ENCODE results near the gene CHRDL2. TPM values are rescaled to one million over a fixed set of nuclear protein-coding genes. Genes with fewer than 3 reads are reported as not detected.

Gene CHRDL2
- total RNA-seq, 1 experiment from 2014 or later: not detected

GRCh38 chr11:74746868-74747267, 15.6 kb upstream of the CHRDL2 start:
- Mint-ChIP-seq H3K9me3 (ENCODE audit: low read depth, unreplicated experiment) (no peaks in the 10 kb centered on the region), H3K4me1 (ENCODE audit: low read depth, unreplicated experiment) (peaks cover 21% of the 10 kb centered on the region), H3K27ac (ENCODE audit: unreplicated experiment) (no peak overlapping the region), H3K36me3 (ENCODE audit: insufficient read depth, unreplicated experiment) (peaks cover 17% of the 10 kb centered on the region), H3K4me3 (ENCODE audit: low read depth, unreplicated experiment) (no peak overlapping the region), H3K27me3 (ENCODE audit: unreplicated experiment) (peaks cover 14% of the 10 kb centered on the region)
- intact Hi-C loops (cut with micrococcal nuclease; ENCODE audit: unreplicated experiment): no loop called here
- TF ChIP-seq CTCF (IDR thresholded peaks at IDR 0.05; ENCODE audit: unreplicated experiment): no peak
- CTCF ChIA-PET: no interaction called here
- no peak for DNase-seq
- BruUV-seq (replicated peaks): no TSS peak

DNA sequence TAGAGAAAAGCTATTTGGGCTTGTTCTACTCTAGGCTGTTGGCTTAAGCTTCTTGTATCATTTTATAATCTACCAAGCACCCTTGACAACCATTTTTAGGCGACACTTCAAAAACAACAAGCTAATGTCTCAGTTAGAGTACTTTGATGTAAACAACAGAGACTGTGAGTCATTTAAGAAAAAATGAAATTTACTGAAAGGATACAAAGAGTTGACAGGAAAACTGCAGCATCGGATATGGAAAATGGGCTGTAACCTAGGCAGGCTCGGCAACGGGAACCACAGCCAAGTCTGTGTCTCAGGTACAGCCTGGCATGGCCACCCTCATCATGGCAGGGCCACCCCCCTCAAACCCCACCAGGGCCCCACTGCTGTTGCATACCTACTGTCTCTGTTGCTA, 13.1 kb upstream of the CHRDL2 start:
- intact Hi-C loops (cut with micrococcal nuclease; ENCODE audit: unreplicated experiment): no loop called here
- TF ChIP-seq CTCF (IDR thresholded peaks at IDR 0.05; ENCODE audit: unreplicated experiment): no peak
- peaks cover 19% of the 10 kb centered on the region for H3K27me3 Mint-ChIP-seq (ENCODE audit: unreplicated experiment)
- H3K36me3 Mint-ChIP-seq (ENCODE audit: insufficient read depth, unreplicated experiment): peaks cover 7% of the 10 kb centered on the region
- no peak for DNase-seq
- H3K9me3 Mint-ChIP-seq (ENCODE audit: low read depth, unreplicated experiment): no peaks in the 10 kb centered on the region
- no TSS peak for BruUV-seq (replicated peaks)
- no peak overlapping the region for H3K4me3 Mint-ChIP-seq (ENCODE audit: low read depth, unreplicated experiment)
- no peak overlapping the region for H3K27ac Mint-ChIP-seq (ENCODE audit: unreplicated experiment)
- CTCF ChIA-PET: no interaction called here
- peaks cover 13% of the 10 kb centered on the region for H3K4me1 Mint-ChIP-seq (ENCODE audit: low read depth, unreplicated experiment)

DNA sequence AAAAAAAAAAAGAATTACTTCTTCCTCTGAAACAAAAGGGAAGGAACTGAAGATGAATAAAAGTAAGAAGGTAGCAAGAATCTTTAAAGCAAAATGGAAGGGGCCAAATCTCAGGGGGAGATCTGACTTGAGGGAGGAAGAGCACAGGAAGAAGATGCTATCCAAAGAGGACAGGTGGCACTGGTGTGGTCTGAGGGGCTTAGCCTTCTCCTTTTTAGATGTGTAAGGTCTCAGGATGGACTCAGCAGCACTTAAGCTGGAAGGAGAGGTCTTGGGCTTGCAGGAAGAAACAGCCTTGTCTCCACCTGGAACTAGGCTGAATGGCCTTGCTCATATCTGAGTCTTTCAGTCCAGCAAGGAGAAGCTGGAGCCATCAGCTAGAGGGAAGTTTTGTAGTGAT, 12.4 kb upstream of the CHRDL2 start:
- TF ChIP-seq CTCF (IDR thresholded peaks at IDR 0.05; ENCODE audit: unreplicated experiment): no peak
- CTCF ChIA-PET: no interaction called here
- Mint-ChIP-seq H3K4me1 (ENCODE audit: low read depth, unreplicated experiment) (peaks cover 12% of the 10 kb centered on the region), H3K9me3 (ENCODE audit: low read depth, unreplicated experiment) (no peaks in the 10 kb centered on the region), H3K4me3 (ENCODE audit: low read depth, unreplicated experiment) (no peak overlapping the region), H3K27ac (ENCODE audit: unreplicated experiment) (no peak overlapping the region), H3K27me3 (ENCODE audit: unreplicated experiment) (peaks cover 25% of the 10 kb centered on the region), H3K36me3 (ENCODE audit: insufficient read depth, unreplicated experiment) (peaks cover 2% of the 10 kb centered on the region)
- DNase-seq: no peak
- intact Hi-C loops (cut with micrococcal nuclease; ENCODE audit: unreplicated experiment): no loop called here
- BruUV-seq (replicated peaks): no TSS peak

GRCh38 chr11:74742070-74742469, 10.8 kb upstream of the CHRDL2 start:
- H3K36me3 Mint-ChIP-seq (ENCODE audit: insufficient read depth, unreplicated experiment): no peaks in the 10 kb centered on the region
- H3K27ac Mint-ChIP-seq (ENCODE audit: unreplicated experiment): no peak overlapping the region
- DNase-seq: no peak
- H3K4me1 Mint-ChIP-seq (ENCODE audit: low read depth, unreplicated experiment): no peaks in the 10 kb centered on the region
- no peaks in the 10 kb centered on the region for H3K9me3 Mint-ChIP-seq (ENCODE audit: low read depth, unreplicated experiment)
- intact Hi-C loops (cut with micrococcal nuclease; ENCODE audit: unreplicated experiment): no loop called here
- no TSS peak for BruUV-seq (replicated peaks)
- H3K27me3 Mint-ChIP-seq (ENCODE audit: unreplicated experiment): peaks cover 40% of the 10 kb centered on the region
- no peak overlapping the region for H3K4me3 Mint-ChIP-seq (ENCODE audit: low read depth, unreplicated experiment)
- no peak for TF ChIP-seq CTCF (IDR thresholded peaks at IDR 0.05; ENCODE audit: unreplicated experiment)
- CTCF ChIA-PET: no interaction called here
